IMR-90 (cell line): ENCODE measurements around the gene PRSS16. TPM values are rescaled to one million over a fixed set of nuclear protein-coding genes. Genes with fewer than 3 reads are reported as not detected.

Experiments used
- ATAC-seq: fragments of 200-7000 bp; cut with Tn5 transposase; 2 replicates; pipeline ENCODE4 v1.9.1; 2020; ENCODE audit warnings: low read depth, mild to moderate bottlenecking, moderate library complexity
- BruUV-seq: library from RNA; stranded (reverse); fragments of 400-500 nt; replicated peaks from 2 replicates; lab custom pipeline; 2021; lab: Mats Ljungman, UMichigan
- CTCF ChIA-PET: fragments of 300-600 bp; formaldehyde crosslinking; extraction: SDS; loops from one replicate; lab custom pipeline; 2021; ENCODE audit warnings: antibody characterized with exemption; lab: Yijun Ruan, JAX
- POLR2A ChIA-PET: fragments of 300-600 bp; sonication (Branson Sonifier 250); formaldehyde crosslinking; loops from one replicate; lab custom pipeline; 2022; ENCODE audit warnings: antibody characterized with exemption; ENCODE audit not compliant: unreplicated experiment; lab: Charles Lee
- DNase-seq: peaks from one replicate; pipeline ENCODE4 v3.0.0; 2013
- H2AFZ ChIP-seq: replicated peaks from 2 replicates; pipeline ENCODE3; 2013; ENCODE audit warnings: low read length, mild to moderate bottlenecking; ENCODE audit not compliant: poor library complexity
- H2AK5ac ChIP-seq: 2 replicates; pipeline ENCODE4 v1.6.1; 2013; ENCODE audit warnings: low read depth, low read length, inconsistent platforms
- H2AK9ac ChIP-seq: replicated peaks from 2 replicates; pipeline ENCODE3; 2013; ENCODE audit warnings: mild to moderate bottlenecking, low read depth, low read length, moderate library complexity; ENCODE audit not compliant: poor library complexity
- H2BK120ac ChIP-seq: 2 replicates; pipeline ENCODE4 v1.6.1; 2013; ENCODE audit warnings: low read depth, low read length, inconsistent platforms
- H2BK15ac ChIP-seq: 3 replicates; pipeline ENCODE4 v1.6.1; 2013; ENCODE audit warnings: low read depth, low read length, inconsistent platforms
- H2BK20ac ChIP-seq: 2 replicates; pipeline ENCODE4 v1.6.1; 2013; ENCODE audit warnings: low read depth, mild to moderate bottlenecking, inconsistent platforms, low read length, moderate library complexity
- H2BK5ac ChIP-seq: 2 replicates; pipeline ENCODE4 v1.6.1; 2013; ENCODE audit warnings: mild to moderate bottlenecking, low read depth, low read length, inconsistent platforms; ENCODE audit not compliant: poor library complexity, severe bottlenecking
- H3K14ac ChIP-seq: replicated peaks from 2 replicates; pipeline ENCODE4 v1.6.1; 2013; ENCODE audit warnings: low read depth, low read length, inconsistent platforms
- H3K18ac ChIP-seq: 2 replicates; pipeline ENCODE4 v1.6.1; 2013; ENCODE audit warnings: low read depth, low read length, control low read depth
- H3K23ac ChIP-seq: 2 replicates; pipeline ENCODE4 v1.6.1; 2013; ENCODE audit warnings: low read depth, low read length, inconsistent platforms
- H3K27ac ChIP-seq: 2 replicates; pipeline ENCODE4 v1.5.1; 2013; ENCODE audit warnings: mild to moderate bottlenecking, control low read depth, low read length; ENCODE audit not compliant: insufficient read depth
- H3K27me3 ChIP-seq: 2 replicates; pipeline ENCODE4 v1.6.1; 2013; ENCODE audit warnings: low read length; ENCODE audit not compliant: control insufficient read depth, insufficient read depth
- H3K36me3 ChIP-seq: 2 replicates; pipeline ENCODE4 v1.6.1; 2013; ENCODE audit warnings: low read length, mixed read lengths; ENCODE audit not compliant: control insufficient read depth, insufficient read depth
- H3K4ac ChIP-seq: 2 replicates; pipeline ENCODE4 v1.6.1; 2013; ENCODE audit warnings: low read depth, low read length, inconsistent platforms
- H3K4me1 ChIP-seq: 2 replicates; pipeline ENCODE4 v1.6.1; 2013; ENCODE audit warnings: low read length, mixed read lengths; ENCODE audit not compliant: control insufficient read depth, insufficient read depth
- H3K4me2 ChIP-seq: 2 replicates; pipeline ENCODE4 v1.6.1; 2013; ENCODE audit warnings: low read depth, mild to moderate bottlenecking, control low read depth, low read length, moderate library complexity
- H3K4me3 ChIP-seq: 2 replicates; pipeline ENCODE4 v1.5.1; 2013; ENCODE audit warnings: low read depth, mild to moderate bottlenecking, control low read depth, low read length, moderate library complexity; ENCODE audit not compliant: insufficient read depth
- H3K56ac ChIP-seq: 2 replicates; pipeline ENCODE4 v1.6.1; 2013; ENCODE audit warnings: low read length, inconsistent platforms; ENCODE audit not compliant: insufficient read depth; ENCODE audit errors: extremely low read depth
- H3K79me1 ChIP-seq, 2 experiments: 2 replicates each; pipeline ENCODE4 v1.6.1; 2013; ENCODE audit warnings: low read length in 2 of 2, inconsistent platforms in 1 of 2, low read depth in 1 of 2
- H3K9ac ChIP-seq: 2 replicates; pipeline ENCODE4 v1.6.1; 2013; ENCODE audit warnings: low read depth, low read length, control low read depth
- H3K9me1 ChIP-seq: 2 replicates; pipeline ENCODE4 v1.6.1; 2013; ENCODE audit warnings: low read length, inconsistent platforms; ENCODE audit not compliant: insufficient read depth
- H3K9me3 ChIP-seq: 2 replicates; pipeline ENCODE4 v1.6.1; 2013; ENCODE audit warnings: low read length; ENCODE audit not compliant: control insufficient read depth, insufficient read depth
- H4K20me1 ChIP-seq: 2 replicates; pipeline ENCODE4 v1.6.1; 2013; ENCODE audit warnings: low read length, inconsistent platforms; ENCODE audit not compliant: insufficient read depth
- H4K5ac ChIP-seq: 2 replicates; pipeline ENCODE4 v1.6.1; 2013; ENCODE audit warnings: mild to moderate bottlenecking, low read depth, low read length, control low read depth
- H4K8ac ChIP-seq, 2 experiments: 2 replicates each; pipeline ENCODE4 v1.6.1; 2013; ENCODE audit warnings: low read depth in 2 of 2, low read length in 2 of 2, control low read depth in 1 of 2, inconsistent platforms in 1 of 2
- H4K91ac ChIP-seq: 2 replicates; pipeline ENCODE4 v1.6.1; 2013; ENCODE audit warnings: low read depth, low read length, inconsistent platforms; ENCODE audit not compliant: insufficient read depth
- CEBPB ChIP-seq: IDR thresholded peaks from 2 replicates; pipeline ENCODE4 v1.6.1; 2012; ENCODE audit warnings: low read depth, low read length, improper control_type of control experiment
- CHD1 ChIP-seq: IDR thresholded peaks from 2 replicates; pipeline ENCODE4 v1.6.1; 2012; ENCODE audit warnings: low read depth, low read length, improper control_type of control experiment
- FOS ChIP-seq: fragments of 150-350 bp; IDR thresholded peaks from 2 replicates; pipeline ENCODE4 v1.6.1; 2016; ENCODE audit warnings: low read depth, low read length
- MAFK ChIP-seq: IDR thresholded peaks from 2 replicates; pipeline ENCODE4 v1.6.1; 2012; ENCODE audit warnings: low read depth, low read length, improper control_type of control experiment
- MAZ ChIP-seq: IDR thresholded peaks from 2 replicates; pipeline ENCODE4 v1.6.1; 2012; ENCODE audit warnings: low read depth, mild to moderate bottlenecking, low read length, improper control_type of control experiment, moderate library complexity, borderline replicate concordance
- MXI1 ChIP-seq: IDR thresholded peaks from 2 replicates; pipeline ENCODE4 v1.6.1; 2012; ENCODE audit warnings: low read depth, mild to moderate bottlenecking, low read length, moderate library complexity, borderline replicate concordance
- NFE2L2 ChIP-seq: fragments of 150-350 bp; IDR thresholded peaks from 2 replicates; pipeline ENCODE4 v1.6.1; 2016; ENCODE audit warnings: low read depth, mild to moderate bottlenecking, low read length
- POLR2A ChIP-seq: IDR thresholded peaks from 2 replicates; pipeline ENCODE4 v1.6.1; 2012; ENCODE audit warnings: mild to moderate bottlenecking, low read depth, low read length
- RCOR1 ChIP-seq: IDR thresholded peaks from 2 replicates; pipeline ENCODE4 v1.6.1; 2012; ENCODE audit warnings: mild to moderate bottlenecking, low read length, improper control_type of control experiment; ENCODE audit not compliant: insufficient replicate concordance
- RFX5 ChIP-seq: IDR thresholded peaks from 2 replicates; pipeline ENCODE4 v1.8.0; 2012; ENCODE audit warnings: low read depth, mild to moderate bottlenecking, low read length, moderate library complexity
- SMC3 ChIP-seq: fragments of 150-350 bp; IDR thresholded peaks from 2 replicates; pipeline ENCODE4 v1.6.1; 2016; ENCODE audit warnings: low read depth, mild to moderate bottlenecking, antibody characterized with exemption, low read length, moderate library complexity
- WGBS, 2 experiments: methylation state at CpG; one replicate each; pipeline versions ENCODE4 v1.1.5 to v1.1.7; 2013; ENCODE audit warnings: missing lambda C conversion rate in 2 of 2; ENCODE audit not compliant: insufficient read length in 1 of 2; ENCODE audit errors: extremely low coverage in 2 of 2; 5-methylcytosine and 5-hydroxymethylcytosine counted together
- dilution Hi-C: fragments of 300-500 bp; cut with HindIII; formaldehyde crosslinking; loops from one replicate; pipeline ENCODE4 v1.14.3; 2018; ENCODE audit warnings: low sequenced_read_pairs; ENCODE audit not compliant: unreplicated experiment
- in situ Hi-C: fragments of 300-500 bp; cut with MboI; formaldehyde crosslinking; loops from 3 replicates; pipeline ENCODE4 v1.14.3; 2019; ENCODE audit warnings: low sequenced_read_pairs, inconsistent platforms, mixed read lengths
- intact Hi-C: fragments of 100-400 bp; cut with micrococcal nuclease; formaldehyde crosslinking; loops from 2 replicates; pipeline ENCODE4 v1.10.0; 2022
- polyA plus RNA-seq, 3 experiments: library from polyadenylated mRNA; depleted of rRNA; stranded (reverse); fragments of >200 nt; gene quantifications; 2 replicates each; pipeline ENCODE4 v1.2.3, GENCODE V29; 2012; ENCODE audit warnings: low replicate concordance in 1 of 3
- total RNA-seq: library from RNA; depleted of rRNA; stranded (reverse); fragments of >200 nt; gene quantifications from 2 replicates; pipeline ENCODE4 v1.2.3, GENCODE V29; 2012
- TF ChIP-seq, protein P1 (sequence below): fragments of 150-350 bp; IDR thresholded peaks from 2 replicates; pipeline ENCODE4 v1.6.1; 2017; ENCODE audit warnings: mild to moderate bottlenecking, antibody characterized with exemption, low read length, low read depth
- TF ChIP-seq, protein P2 (sequence below): fragments of 150-350 bp; IDR thresholded peaks from 2 replicates; pipeline ENCODE4 v1.6.1; 2016; ENCODE audit warnings: low read depth, mild to moderate bottlenecking, low read length, moderate library complexity, borderline replicate concordance
- TF ChIP-seq, protein P3 (sequence below): conservative IDR thresholded peaks from 2 replicates; pipeline ENCODE4 v1.5.1; 2012; ENCODE audit warnings: mild to moderate bottlenecking, low read depth, low read length, improper control_type of control experiment

The PRSS16 gene
- total and polyA plus RNA-seq, 2 of the 4 experiments (the other 2 are of a cell fraction), result 0.39 TPM; not detected in 1

DNA sequence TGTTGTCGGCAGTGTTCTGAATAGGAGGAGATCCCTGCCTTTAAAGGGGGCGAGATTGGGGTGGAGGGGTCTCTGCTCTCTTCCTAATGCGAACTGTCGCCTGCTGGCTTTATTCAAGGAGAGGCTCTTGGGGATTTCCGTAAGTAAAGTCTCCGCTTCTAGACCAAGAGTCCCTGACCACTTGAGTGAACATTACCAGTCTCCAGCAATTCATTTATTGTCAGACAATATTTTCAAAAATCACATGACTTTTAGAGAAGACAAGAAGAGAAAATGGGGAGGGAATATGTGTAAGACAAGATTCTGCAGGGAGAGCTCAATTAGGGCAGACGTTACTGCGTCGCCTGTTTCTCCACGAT is 43.3 kb downstream of the PRSS16 start:
- POLR2A ChIA-PET, result no interaction called here

More for the DNA sequence above, 43.3 kb downstream of the PRSS16 start:
- no TSS peak for BruUV-seq
- no peak overlapping the region for H4K8ac ChIP-seq
- TF ChIP-seq CHD1 (no peak), POLR2A (no peak), CEBPB (no peak), FOS (no peak), MAZ (no peak), MXI1 (no peak), MAFK (no peak), RFX5 (no peak), RCOR1 (no peak), NFE2L2 (no peak), SMC3 (no peak)
- TF ChIP-seq, protein P1, sequence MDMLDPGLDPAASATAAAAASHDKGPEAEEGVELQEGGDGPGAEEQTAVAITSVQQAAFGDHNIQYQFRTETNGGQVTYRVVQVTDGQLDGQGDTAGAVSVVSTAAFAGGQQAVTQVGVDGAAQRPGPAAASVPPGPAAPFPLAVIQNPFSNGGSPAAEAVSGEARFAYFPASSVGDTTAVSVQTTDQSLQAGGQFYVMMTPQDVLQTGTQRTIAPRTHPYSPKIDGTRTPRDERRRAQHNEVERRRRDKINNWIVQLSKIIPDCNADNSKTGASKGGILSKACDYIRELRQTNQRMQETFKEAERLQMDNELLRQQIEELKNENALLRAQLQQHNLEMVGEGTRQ, result no peak
- TF ChIP-seq, protein P2, sequence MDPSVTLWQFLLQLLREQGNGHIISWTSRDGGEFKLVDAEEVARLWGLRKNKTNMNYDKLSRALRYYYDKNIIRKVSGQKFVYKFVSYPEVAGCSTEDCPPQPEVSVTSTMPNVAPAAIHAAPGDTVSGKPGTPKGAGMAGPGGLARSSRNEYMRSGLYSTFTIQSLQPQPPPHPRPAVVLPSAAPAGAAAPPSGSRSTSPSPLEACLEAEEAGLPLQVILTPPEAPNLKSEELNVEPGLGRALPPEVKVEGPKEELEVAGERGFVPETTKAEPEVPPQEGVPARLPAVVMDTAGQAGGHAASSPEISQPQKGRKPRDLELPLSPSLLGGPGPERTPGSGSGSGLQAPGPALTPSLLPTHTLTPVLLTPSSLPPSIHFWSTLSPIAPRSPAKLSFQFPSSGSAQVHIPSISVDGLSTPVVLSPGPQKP, result no peak
- TF ChIP-seq, protein P3, sequence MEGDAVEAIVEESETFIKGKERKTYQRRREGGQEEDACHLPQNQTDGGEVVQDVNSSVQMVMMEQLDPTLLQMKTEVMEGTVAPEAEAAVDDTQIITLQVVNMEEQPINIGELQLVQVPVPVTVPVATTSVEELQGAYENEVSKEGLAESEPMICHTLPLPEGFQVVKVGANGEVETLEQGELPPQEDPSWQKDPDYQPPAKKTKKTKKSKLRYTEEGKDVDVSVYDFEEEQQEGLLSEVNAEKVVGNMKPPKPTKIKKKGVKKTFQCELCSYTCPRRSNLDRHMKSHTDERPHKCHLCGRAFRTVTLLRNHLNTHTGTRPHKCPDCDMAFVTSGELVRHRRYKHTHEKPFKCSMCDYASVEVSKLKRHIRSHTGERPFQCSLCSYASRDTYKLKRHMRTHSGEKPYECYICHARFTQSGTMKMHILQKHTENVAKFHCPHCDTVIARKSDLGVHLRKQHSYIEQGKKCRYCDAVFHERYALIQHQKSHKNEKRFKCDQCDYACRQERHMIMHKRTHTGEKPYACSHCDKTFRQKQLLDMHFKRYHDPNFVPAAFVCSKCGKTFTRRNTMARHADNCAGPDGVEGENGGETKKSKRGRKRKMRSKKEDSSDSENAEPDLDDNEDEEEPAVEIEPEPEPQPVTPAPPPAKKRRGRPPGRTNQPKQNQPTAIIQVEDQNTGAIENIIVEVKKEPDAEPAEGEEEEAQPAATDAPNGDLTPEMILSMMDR, result no peak
- no peak overlapping the region for H3K27ac ChIP-seq
- no peak overlapping the region for H2AK5ac ChIP-seq
- H3K36me3 ChIP-seq, result no peaks in the 10 kb centered on the region
- 10% methylated on average over 4 of the region's 10 CpGs; no CpG with 5 or more reads in 1 of the 2 experiments for WGBS, 2 experiments
- intact Hi-C loops (loop anchor here (10.0 kb wide), 1 partner anchor 604 kb away; a partner anchor contains a TSS), in situ Hi-C loops (no loop called here), dilution Hi-C loops (no loop called here)
- H4K20me1 ChIP-seq, result no peaks in the 10 kb centered on the region
- H3K79me1 ChIP-seq, result no peaks in the 10 kb centered on the region
- ATAC-seq (no peak), DNase-seq (no peak)
- no peak overlapping the region for H3K18ac ChIP-seq
- H3K23ac ChIP-seq, result no peak overlapping the region
- H3K4ac ChIP-seq, result no peak overlapping the region
- CTCF ChIA-PET, result no interaction called here
- no peak overlapping the region for H2BK120ac ChIP-seq
- no peak overlapping the region for H2BK15ac ChIP-seq
- H3K4me3 ChIP-seq, result peak overlapping the region; percentile 20; the same call in 1 of the 2 replicates
- no peak overlapping the region for H2BK5ac ChIP-seq
- H2AFZ ChIP-seq, result peak overlapping the region; percentile 8
- no peak overlapping the region for H4K91ac ChIP-seq
- no peak overlapping the region for H4K5ac ChIP-seq
- no peaks in the 10 kb centered on the region for H3K9me3 ChIP-seq
- H3K27me3 ChIP-seq, result peaks cover 37% of the 10 kb centered on the region
- H2AK9ac ChIP-seq, result no peak overlapping the region
- H2BK20ac ChIP-seq, result no peak overlapping the region
- H3K9ac ChIP-seq, result no peak overlapping the region
- no peak overlapping the region for H3K14ac ChIP-seq
- H3K4me2 ChIP-seq, result peak overlapping the region; percentile 69
- no peaks in the 10 kb centered on the region for H3K9me1 ChIP-seq
- H3K56ac ChIP-seq, result no peak overlapping the region
- H3K4me1 ChIP-seq, result no peaks in the 10 kb centered on the region
